ENCODE data around the gene PPDPF.
"Not testable (repeated sequence)": the region's sequence is repeated elsewhere in the genome, so short reads cannot be mapped to it uniquely, and the experiment has no call there.

PPDPF gene

GRCh38 chr20:63500902-63501817, 19.4 kb upstream of the PPDPF start:
- DNase-seq (ENCODE audit: low spot score): peak; percentile 48

DNA sequence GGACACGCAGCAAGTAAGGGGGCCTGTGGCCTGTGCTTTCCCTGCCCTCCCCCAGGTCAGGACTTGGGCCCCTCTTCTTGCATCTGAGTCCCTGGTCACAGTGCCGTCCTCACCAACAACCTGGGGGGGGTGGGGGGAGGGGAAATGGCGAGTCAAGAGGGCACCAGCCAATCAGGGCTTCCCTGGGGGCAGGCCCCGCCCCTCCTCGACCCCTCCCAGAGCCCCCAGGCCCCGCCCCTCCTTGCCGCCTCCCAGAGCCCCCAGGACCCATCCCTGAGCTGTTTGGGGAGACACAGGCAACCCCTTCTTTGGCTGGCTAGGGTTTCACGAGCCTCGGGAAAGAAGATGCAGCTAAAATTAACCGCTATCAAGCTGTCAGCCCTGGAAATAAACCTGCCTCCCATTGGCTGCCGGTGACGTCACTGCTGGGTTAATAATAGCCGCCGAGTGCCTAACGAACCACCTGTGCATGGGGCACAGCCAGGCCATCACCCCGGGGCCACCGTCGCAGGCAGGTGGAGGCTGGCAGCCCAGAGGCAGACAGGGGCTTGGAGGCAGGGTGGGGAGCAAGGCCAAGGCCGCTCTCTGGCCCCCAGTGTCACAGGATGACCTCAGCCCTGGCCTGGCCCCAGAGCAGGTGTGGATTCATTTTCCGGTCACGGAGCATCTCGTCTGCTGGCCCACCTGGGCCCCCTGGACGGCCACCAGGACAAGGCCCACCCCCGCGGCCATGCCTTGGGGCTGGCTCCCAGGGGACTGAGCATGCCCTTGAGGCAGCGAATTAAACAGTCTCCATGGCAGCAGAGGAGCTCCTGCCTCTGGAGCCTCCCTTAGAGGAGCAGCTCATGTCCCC, 18.5 kb upstream of the PPDPF start:
- DNase-seq (ENCODE audit: low spot score): no peak

GRCh38 chr20:63502671-63503172, 17.8 kb upstream of the PPDPF start:
- DNase-seq (ENCODE audit: low spot score): no peak

GRCh38 chr20:63503524-63503923, 17.0 kb upstream of the PPDPF start:
- DNase-seq (ENCODE audit: low spot score): no peak

DNA sequence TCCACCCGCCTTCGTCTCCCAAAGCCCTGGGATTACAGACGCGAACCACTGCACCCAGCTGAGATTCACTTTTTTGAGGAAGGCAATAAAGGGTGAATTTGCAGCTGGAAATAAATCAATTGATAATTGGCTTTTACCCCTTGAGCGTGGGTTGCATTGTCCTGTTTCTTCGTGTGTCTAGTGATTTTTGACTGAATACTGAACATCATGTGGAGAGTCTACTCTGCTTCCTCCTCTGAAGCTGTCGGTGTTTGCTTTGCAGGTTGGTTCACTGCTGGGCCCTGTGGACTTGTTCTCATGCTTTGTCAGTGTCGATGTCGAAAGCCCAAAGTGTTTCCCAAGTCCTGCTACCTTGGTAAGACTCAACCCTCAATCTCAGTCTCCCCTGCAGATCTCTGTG, 15.9 kb upstream of the PPDPF start:
- no peak for DNase-seq (ENCODE audit: low spot score)

DNA sequence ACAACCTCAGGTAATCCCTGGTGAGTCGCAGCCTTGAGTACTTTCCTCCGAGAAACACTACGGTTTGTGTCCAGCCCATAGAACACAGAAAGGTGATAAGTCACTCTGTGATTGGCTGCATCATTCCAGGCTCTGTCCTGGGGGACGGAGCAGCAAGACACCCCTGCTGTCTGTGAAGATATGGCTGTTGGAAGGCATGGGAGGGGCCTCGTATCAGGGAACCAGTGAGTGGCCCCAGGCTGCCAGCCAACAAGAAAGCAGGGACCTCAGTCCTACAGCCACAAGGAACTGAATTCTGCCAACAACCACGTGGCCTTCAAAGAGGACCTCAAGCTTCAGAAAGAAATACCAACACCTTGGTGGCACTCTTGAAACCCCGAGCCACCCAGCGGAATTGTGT, 15.3 kb upstream of the PPDPF start:
- no peak for DNase-seq (ENCODE audit: low spot score)

DNA sequence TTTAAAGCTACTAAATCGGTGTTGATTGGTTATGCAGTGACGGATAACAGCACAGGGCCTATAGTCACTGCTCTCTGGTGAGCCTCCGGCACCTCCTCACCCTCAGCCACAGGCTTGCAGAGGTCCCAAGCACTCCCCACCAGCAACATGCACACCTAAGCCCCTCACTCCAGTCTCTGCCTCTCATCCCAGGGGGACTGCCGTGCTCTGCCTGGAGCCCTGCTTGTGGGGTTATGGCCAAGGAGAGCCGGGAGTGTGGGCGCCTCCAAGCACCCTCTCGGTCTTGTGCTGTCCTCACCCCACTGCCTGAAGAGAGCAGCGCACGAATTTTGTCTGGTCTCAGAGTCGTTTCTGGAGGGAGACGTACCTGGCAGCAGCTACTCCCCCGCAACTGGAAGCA, 14.8 kb upstream of the PPDPF start:
- DNase-seq (ENCODE audit: low spot score): no peak

DNA sequence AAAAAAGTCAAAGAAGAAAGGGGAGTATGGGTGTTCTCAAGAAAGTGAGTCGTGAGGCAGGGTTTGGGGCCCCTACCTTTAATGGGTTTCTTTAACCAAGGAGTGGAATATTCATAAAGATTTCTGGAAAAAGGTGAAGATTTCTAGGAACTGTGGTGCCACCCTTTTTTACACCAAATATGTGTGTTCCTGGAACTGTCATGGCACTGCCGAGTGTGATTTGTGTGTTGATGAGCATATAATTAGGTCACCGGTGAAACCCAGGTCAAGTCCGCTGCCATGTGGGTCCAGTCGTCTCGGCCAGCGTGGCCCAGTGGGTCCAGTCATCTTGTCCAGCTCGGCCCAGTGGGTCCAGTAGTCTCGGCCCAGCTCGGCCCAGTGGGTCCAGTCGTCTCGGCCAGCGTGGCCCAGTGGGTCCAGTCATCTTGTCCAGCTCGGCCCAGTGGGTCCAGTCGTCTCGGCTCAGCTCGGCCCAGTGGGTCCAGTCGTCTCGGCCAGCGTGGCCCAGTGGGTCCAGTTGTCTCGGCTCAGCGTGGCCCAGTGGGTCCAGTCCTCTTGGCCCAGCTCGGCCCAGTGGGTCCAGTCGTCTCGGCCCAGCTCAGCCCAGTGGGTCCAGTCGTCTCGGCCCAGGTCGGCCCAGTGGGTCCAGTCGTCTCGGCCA, 13.4 kb upstream of the PPDPF start:
- no peak for DNase-seq (ENCODE audit: low spot score)

DNA sequence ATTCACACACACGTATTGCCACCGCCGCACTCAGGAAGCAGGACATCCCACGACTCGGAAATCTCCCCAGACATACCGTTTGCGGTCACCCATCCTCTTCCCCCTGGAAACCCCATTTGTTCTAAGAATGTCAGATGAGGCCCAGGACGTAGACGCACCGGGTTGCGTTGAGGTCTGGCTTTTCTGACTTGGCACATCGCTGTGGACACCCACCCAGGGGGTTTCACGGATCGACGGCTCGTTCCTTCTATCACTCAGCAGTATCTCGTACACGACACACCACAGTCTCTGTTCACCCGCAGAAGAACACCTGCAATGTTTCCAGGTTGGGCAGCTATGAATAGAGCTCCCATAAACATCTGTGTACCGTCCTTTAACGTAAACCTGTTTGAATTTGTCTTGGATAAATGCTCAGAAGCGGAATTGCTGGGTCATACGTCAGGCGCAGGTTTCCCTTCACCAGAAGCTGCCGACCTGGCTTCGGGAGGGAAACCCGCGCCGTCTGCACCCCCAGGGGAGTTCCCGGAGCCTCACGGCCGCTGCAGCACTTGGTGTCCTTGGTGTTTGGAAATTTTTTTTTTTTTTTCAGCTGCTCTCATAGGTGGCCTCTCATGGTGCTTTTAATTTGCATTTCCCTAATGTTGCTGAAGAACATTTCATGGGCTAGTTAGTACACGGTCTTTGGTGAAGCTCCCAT, 12.3 kb upstream of the PPDPF start:
- no peak for DNase-seq (ENCODE audit: low spot score)

DNA sequence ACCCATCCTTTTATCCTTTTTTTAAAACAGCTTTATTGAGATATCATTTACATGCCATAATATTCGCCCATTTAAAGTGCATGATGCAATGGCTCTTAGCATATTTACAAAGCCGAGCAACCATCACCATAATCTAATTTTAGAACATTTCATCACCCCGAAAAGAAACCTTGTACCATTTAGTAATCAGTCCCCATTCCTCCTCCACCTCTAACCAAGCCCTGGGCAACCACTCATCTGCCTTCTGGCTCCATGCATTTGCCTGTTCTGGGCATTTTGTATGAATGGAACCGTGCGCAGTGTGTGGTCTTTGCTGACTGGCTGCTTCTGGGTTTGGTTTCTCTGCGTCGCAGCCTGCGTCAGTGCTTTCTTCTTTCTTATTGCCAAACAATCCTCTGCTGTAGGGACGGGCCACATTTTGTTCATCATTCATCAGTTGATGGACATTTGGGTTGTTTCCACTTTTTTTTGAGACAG, 11.4 kb upstream of the PPDPF start:
- no peak for DNase-seq (ENCODE audit: low spot score)

GRCh38 chr20:63513207-63513606, 7.4 kb upstream of the PPDPF start:
- no peak for DNase-seq (ENCODE audit: low spot score)

GRCh38 chr20:63514520-63514919, 6.0 kb upstream of the PPDPF start:
- DNase-seq (ENCODE audit: low spot score): not testable (repeated sequence)

GRCh38 chr20:63517376-63518309, 2.9 kb upstream of the PPDPF start:
- no peak for DNase-seq (ENCODE audit: low spot score)

DNA sequence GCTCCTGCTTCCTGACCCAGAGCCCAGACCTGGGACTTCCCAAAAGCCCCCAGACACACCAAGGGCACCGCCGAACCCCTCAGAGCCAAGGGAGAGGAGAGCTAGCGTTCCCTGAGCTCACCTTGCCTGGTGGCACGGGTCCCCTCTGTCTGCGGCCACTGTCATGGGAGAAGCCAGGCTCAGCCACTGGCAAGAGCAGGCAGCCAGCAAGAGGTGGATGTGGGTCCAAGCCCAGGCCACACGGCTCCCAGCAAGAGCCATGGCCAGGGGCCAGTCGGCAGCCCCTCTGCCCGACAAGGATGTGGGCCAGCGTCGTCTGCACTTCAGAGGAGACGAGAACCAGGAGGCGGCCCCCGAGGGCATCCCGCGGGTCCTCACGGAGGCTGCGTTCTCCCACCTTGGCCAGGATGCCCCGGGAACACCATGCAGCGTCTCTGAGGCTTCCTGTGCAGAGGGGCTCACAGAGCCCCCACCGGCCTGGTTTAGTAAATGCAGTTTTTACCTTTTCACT, 2.2 kb upstream of the PPDPF start:
- no peak for DNase-seq (ENCODE audit: low spot score)

DNA sequence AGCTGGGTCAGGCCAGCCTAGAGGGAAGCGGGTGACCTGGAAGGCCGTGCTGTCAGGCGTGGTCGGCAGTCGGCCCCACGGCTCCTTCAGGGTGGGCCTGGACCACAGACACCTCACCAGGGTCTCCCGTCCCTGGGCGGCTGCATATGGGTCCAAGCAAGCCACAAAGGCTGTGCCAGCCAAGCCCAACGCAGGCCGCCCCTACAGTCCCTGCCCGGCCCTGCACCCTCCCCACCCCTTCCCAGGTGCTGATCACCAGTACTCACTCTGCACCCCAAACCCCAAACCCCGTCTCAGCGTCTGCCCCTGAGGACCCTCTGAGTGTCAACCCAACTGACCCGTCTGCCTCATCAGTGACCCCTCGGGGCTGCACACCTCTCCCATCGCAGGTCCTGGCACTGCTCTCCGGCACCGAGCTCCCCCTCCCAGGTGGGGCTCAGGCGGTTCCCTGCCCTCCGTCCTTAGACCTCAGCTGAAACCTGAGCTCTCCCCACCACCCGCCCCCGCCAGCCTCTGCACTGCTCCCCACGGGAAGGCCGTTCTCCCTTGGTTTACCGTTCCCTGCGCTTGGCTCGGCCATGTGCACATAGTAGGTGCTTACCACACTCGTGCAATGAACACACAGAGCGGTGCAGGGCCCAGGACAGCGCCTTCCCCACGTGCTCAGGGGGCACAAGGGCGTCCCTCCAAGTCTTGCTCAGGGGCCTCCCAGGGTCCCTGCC, 1.5 kb upstream of the PPDPF start:
- no peak for DNase-seq (ENCODE audit: low spot score)

DNA sequence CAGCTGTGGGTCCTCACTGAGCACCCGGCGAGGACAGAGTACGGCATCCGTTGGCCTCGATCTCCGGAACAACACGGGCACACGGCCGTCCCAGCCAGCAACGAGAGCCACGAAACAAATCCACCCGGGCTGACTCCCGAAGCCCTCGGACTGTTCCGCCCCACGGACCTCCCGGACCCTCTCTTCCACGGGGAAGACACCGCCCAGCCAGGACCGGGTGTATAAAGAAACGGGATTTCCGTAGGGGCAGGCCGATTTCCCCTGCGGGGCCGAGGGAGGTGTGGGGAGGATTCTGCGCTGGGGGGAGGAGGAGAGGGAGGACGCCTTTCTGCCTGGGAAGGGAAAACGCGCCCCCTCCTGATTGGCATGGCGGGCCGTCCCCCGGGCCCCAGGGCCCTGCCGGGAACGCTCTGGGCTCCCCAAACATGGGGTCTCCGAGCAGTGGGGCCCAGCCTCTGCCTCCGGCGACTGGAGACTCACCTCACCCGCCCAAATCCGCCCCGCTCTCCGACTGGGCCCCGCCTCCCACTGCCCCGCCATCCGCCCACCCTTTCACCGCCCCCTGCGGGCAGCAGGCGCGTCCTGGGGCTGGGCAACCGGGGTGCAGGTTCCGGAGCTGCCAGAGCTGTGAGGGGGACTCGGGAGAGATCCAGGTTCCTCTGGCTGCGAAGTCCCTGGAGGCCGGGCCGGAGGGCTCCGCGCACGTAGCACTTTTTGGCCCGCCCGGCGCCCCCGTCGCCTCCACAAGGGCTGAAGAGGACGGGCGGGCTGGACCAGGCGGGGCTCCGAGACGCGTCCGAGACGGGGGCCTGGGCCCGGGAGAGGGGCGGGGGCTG, 679 bp upstream of the PPDPF start:
- DNase-seq (ENCODE audit: low spot score): peak; percentile 83

GRCh38 chr20:63520934-63521601, 503 bp downstream of the PPDPF start:
- peak; percentile 78 for DNase-seq (ENCODE audit: low spot score)

DNA sequence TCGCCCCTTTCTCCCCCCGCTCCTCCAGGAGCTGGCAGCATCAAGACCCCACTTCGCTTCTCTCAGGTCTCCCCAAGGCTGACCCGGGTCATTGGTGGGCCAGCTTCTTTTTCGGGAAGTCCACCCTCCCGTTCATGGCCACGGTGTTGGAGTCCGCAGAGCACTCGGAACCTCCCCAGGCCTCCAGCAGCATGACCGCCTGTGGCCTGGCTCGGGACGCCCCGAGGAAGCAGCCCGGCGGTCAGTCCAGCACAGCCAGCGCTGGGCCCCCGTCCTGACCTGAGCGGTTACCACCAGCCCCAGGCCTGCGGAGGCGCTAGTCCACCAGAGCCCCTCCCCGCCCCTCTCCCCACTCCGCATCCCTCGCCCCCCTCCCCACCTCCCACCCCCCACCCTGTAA, 1.0 kb downstream of the PPDPF start:
- DNase-seq (ENCODE audit: low spot score): no peak

Measured in RKO (cell line).